Body of pancreas (tissue), 4 donors: ENCODE results near the gene CBLN4.

Source experiments
- CTCF ChIP-seq, 7 experiments: fragments of 450-650 bp in 4 of 7; fragments of 200-600 bp in 3 of 7; sonication (generic) in 3 of 7; IDR thresholded peaks; one replicate each; pipeline ENCODE4 v1.5.1; 2016 to 2019; ENCODE audit warnings: antibody characterized with exemption in 7 of 7
- POLR2A ChIP-seq, 3 donors: fragments of 450-650 bp; IDR thresholded peaks; one replicate each; pipeline ENCODE4 v1.6.1; 2016; ENCODE audit warnings: antibody characterized with exemption in 3 of 3, mild to moderate bottlenecking in 2 of 3

DNA sequence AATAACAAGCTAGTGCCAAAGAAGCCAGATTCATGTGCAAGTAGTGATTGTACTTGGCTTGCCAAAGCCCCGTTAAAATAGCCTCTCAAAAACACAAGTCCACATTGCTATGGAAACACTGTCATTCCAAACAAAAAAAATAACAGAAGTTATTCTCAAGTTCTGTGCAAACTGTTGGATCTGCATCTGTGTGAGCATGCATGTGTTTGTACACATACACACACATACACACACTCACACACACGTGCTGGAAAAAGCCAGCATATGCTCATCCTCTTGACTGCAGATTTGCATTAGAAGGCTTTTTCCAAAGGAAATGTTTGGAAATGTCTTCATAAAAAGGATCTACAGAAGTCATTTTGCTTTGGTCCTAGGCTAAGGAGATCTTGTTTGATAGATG, 13.4 kb upstream of the CBLN4 start:
- TF ChIP-seq CTCF (IDR thresholded peaks at IDR 0.05) (no peak), POLR2A (IDR thresholded peaks at IDR 0.05) (no peak)
